ENCODE data around the gene ZFAND3.

Gene ZFAND3

GRCh38 chr6:37994223-37994622 is 174.7 kb downstream of the ZFAND3 start:
- H3K4me3 ChIP-seq (replicated peaks; ENCODE audit: low read depth, low read length), result no peak overlapping the region
- TF ChIP-seq CTCF (IDR thresholded peaks at IDR 0.05; ENCODE audit: low read depth, low read length, missing control alignments), result no peak
- DNase-seq (ENCODE audit: extremely low read depth, low read depth), result no peak

GRCh38 chr6:37998366-37998765 is 178.8 kb downstream of the ZFAND3 start:
- no peak overlapping the region for H3K4me3 ChIP-seq (replicated peaks; ENCODE audit: low read depth, low read length)
- no peak for TF ChIP-seq CTCF (IDR thresholded peaks at IDR 0.05; ENCODE audit: low read depth, low read length, missing control alignments)
- DNase-seq (ENCODE audit: extremely low read depth, low read depth), result no peak

- TF ChIP-seq CTCF (IDR thresholded peaks at IDR 0.05; ENCODE audit: low read depth, low read length, missing control alignments), result no peak
- DNase-seq (ENCODE audit: extremely low read depth, low read depth), result no peak
- no peak overlapping the region for H3K4me3 ChIP-seq (replicated peaks; ENCODE audit: low read depth, low read length)
These were observed 181.9 kb downstream of the ZFAND3 start for GRCh38 chr6:38001386-38001785.

- no peak overlapping the region for H3K4me3 ChIP-seq (replicated peaks; ENCODE audit: low read depth, low read length)
- TF ChIP-seq CTCF (IDR thresholded peaks at IDR 0.05; ENCODE audit: low read depth, low read length, missing control alignments), result no peak
- no peak for DNase-seq (ENCODE audit: extremely low read depth, low read depth)
These were observed 185.4 kb downstream of the ZFAND3 start for GRCh38 chr6:38004908-38005307.

- no peak for TF ChIP-seq CTCF (IDR thresholded peaks at IDR 0.05; ENCODE audit: low read depth, low read length, missing control alignments)
- no peak overlapping the region for H3K4me3 ChIP-seq (replicated peaks; ENCODE audit: low read depth, low read length)
- DNase-seq (ENCODE audit: extremely low read depth, low read depth), result no peak
These were observed 192.4 kb downstream of the ZFAND3 start for GRCh38 chr6:38011937-38012336.

GRCh38 chr6:38012573-38012972 is 193.0 kb downstream of the ZFAND3 start:
- TF ChIP-seq CTCF (IDR thresholded peaks at IDR 0.05; ENCODE audit: low read depth, low read length, missing control alignments), result peak; percentile 68
- no peak overlapping the region for H3K4me3 ChIP-seq (replicated peaks; ENCODE audit: low read depth, low read length)
- no peak for DNase-seq (ENCODE audit: extremely low read depth, low read depth)

GRCh38 chr6:38015341-38015740 is 195.8 kb downstream of the ZFAND3 start:
- no peak for TF ChIP-seq CTCF (IDR thresholded peaks at IDR 0.05; ENCODE audit: low read depth, low read length, missing control alignments)
- no peak overlapping the region for H3K4me3 ChIP-seq (replicated peaks; ENCODE audit: low read depth, low read length)

More at GRCh38 chr6:38015341-38015740, 195.8 kb downstream of the ZFAND3 start:
- DNase-seq (ENCODE audit: extremely low read depth, low read depth), result no peak

Measured in HFF-Myc (cell line).